Right lobe of liver (tissue), 4 donors: ENCODE data around the gene FIZ1.

ENCODE experiments used
- CTCF ChIP-seq, 4 donors: fragments of 200-600 bp in 3 of 4; fragments of 450-650 bp in 1 of 4; IDR thresholded peaks; one replicate each; pipeline versions ENCODE4 v1.5.1 to v1.8.0; 2016 to 2022; ENCODE audit warnings: antibody characterized with exemption in 4 of 4, mild to moderate bottlenecking in 2 of 4
- POLR2A ChIP-seq: fragments of 450-650 bp; IDR thresholded peaks from one replicate; pipeline ENCODE4 v1.6.1; 2017; ENCODE audit warnings: antibody characterized with exemption, mild to moderate bottlenecking
- donor health status: DM: no; HTN: no; CAD: no.
- donor health status: DM: no; HTN: no; CAD: no.
- donor health status: DM: no; HTN: yes; CAD: no.

DNA sequence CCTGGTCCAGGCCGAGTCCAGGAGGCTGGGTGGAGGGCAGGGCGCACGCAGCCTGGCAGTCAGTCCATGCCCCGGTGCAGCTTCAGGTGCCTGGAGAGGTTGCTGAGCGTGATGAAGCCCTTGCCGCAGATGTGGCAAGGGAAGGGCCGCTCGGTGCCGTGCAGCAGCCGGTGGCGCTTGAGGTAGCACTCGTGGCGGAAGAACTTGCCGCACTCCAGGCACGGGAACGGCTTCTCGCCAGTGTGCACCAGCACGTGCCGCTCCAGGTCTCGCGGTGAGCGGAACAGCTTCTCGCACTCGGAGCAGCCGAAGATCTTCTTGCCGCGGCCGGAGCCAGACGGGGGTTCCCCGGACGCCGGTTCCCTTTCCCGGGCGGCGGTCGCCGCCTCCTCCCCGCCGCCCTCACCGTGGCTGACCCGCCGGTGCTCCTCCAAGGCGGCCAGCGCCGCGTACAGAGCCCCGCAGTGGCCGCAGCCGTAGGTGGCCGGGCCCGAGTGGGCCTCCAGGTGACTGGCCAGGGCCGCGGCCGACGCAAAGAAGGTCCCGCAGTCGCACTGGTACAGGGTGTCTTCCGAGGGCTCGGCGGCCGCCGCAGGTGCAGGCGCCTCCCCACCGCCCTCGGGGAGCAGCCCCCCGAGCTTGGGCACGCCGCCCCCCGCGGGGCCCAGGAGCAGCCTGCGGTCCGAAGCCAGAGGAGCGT, 6.8 kb downstream of the FIZ1 start:
- TF ChIP-seq POLR2A (no peak), CTCF (IDR thresholded peaks at IDR 0.05) (no peak)
